Fibroblast of villous mesenchyme (primary cell): ENCODE results near the gene NR2F6. TPM values are rescaled to one million over a fixed set of nuclear protein-coding genes. Genes with fewer than 3 reads are reported as not detected.
A peak's percentile ranks its signal among the peaks of the same experiment; 100 is the strongest.

ENCODE experiments used
- DNase-seq: peaks from one replicate; pipeline ENCODE4 v3.0.0-alpha.2; 2010; ENCODE audit warnings: low read depth
- H3K4me3 ChIP-seq: 2 replicates; pipeline ENCODE4 v1.5.1; 2011; ENCODE audit warnings: low read depth, mild to moderate bottlenecking, low read length
- total RNA-seq: library from RNA; depleted of rRNA; stranded (reverse); fragments of >200 nt; gene quantifications from 2 replicates; pipeline ENCODE4 v1.2.3, GENCODE V29; 2012
- TF ChIP-seq, protein P1 (sequence below): IDR thresholded peaks from 2 replicates; pipeline ENCODE4 v1.5.1; 2012; ENCODE audit warnings: low read depth, mild to moderate bottlenecking, low read length; ENCODE audit not compliant: insufficient read depth

Gene NR2F6
- total RNA-seq, 1 donor: 51.0 TPM

DNA sequence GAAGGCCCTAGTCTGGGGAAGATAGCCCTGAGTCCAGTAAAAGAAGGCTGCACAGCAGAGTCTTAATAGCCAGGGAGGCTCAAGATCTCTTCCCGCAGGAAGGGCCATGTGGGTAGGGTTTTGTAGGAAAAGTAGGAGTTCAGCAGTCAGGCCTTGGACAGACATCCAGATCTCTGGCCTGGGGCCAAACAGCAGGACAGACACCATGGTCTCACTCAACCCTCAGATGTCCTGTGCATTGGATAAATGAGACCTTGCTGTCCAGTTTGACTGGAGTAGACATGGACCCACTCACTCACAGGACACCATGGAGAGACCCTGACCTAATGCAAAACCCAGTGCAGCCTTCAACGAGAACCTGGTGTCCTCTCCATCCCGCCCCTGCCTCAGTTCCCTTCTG is 15.8 kb downstream of the NR2F6 start:
- no peak overlapping the region for H3K4me3 ChIP-seq
- no peak for DNase-seq
- TF ChIP-seq, protein P1, sequence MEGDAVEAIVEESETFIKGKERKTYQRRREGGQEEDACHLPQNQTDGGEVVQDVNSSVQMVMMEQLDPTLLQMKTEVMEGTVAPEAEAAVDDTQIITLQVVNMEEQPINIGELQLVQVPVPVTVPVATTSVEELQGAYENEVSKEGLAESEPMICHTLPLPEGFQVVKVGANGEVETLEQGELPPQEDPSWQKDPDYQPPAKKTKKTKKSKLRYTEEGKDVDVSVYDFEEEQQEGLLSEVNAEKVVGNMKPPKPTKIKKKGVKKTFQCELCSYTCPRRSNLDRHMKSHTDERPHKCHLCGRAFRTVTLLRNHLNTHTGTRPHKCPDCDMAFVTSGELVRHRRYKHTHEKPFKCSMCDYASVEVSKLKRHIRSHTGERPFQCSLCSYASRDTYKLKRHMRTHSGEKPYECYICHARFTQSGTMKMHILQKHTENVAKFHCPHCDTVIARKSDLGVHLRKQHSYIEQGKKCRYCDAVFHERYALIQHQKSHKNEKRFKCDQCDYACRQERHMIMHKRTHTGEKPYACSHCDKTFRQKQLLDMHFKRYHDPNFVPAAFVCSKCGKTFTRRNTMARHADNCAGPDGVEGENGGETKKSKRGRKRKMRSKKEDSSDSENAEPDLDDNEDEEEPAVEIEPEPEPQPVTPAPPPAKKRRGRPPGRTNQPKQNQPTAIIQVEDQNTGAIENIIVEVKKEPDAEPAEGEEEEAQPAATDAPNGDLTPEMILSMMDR: no peak

DNA sequence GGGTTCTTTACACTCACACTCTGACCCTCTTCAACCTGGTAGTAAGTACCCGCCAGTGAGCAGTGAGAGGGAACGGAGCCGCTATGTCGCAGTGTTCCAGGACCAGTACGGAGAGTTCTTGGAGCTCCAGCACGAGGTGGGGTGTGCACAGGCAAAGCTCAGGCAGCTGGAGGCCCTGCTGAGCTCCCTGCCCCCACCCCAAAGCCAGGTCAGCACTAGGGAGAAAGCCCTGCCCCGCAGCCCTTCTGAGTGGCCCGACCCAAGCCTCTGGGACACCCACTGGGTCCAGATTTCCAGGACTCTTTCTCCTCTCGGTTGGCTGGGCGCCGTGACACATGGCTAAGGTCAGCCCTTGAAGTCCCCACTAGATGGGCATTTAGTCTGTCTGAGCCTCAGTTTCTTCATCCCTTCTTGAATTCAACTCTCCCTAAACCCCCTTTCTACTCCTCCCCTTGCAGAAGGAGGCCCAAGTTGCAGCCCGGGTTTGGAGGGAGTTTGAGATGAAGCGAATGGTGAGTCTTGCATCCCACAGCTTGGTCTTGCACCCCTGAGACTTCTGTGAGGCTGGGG is 17.8 kb downstream of the NR2F6 start:
- TF ChIP-seq, protein P1: no peak
- no peak for DNase-seq
- no peak overlapping the region for H3K4me3 ChIP-seq

DNA sequence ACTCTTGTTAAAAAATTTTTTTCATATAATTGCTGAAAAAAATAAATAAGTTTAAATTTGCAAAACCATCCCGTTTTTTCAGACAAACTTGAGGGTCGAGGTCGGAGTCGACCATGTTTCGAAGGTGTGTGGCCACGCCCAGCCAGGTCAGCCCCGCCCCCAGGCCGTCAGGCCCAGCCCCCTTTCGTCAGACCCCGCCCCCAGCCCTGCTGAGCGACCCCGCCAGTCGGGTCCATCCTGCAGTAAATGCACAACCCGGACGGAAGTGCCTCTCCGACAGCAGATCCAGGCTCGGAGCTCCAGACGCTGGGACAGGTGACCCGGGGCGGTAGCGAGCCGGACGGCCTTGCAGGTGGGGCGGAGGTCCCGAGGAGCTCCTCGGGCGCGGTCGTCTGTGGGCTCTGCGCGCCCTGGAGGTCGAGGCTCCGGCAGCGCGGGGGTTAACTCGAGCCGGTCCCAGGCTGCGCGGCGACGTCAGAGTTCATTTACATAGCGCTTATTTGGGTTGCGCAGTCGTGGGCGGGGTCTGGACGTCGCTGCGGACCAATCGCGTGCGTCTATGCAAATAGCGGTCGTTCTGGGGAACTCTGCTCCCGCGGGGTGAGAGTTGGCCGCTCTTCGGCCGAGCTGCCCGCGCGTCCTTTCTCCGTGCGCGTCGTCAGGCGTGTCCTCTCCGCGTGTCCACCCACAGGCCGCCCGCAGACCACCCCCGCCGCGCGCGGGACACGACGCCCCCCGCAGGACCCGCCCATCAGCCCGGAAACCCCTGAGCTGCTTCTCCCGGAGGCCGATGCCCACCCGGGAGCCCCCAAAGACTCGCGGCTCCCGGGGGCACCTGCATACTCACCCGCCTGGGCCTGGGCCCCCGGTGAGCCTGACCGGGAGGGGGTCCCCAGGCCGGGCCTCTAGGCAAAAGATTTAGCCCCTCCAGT is 19.5 kb downstream of the NR2F6 start, which contains the start of gene OCEL1:
Gene OCEL1 (plus strand): TSS at position 225 of the 932 bp plus-strand sequence. CDS start 22 bp downstream, at position 247.
- TF ChIP-seq, protein P1: no peak
- H3K4me3 ChIP-seq: peak within 1 kb of the TSS; percentile 86
- peak; percentile 98 for DNase-seq

DNA sequence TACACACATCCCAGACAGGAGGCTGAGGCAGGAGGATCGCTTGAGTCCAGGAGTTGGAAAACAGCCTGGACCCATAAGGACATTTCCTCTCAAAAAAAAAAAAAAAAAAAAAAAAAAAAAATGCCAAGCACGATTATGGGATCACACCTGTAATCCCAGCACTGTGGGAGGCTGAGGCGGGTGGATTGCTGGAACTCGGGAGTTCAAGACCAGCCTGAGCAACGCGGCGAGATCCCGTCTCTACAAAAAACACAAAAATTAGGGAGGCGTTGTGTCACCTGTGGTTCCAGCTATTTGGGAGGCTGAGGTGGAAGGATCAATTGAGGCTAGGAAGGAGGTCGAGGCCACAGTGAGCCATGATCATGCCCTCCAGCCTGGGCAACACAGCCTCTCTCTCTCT is 20.7 kb downstream of the NR2F6 start:
- DNase-seq: no peak
- TF ChIP-seq, protein P1: no peak
- no peak overlapping the region for H3K4me3 ChIP-seq

DNA sequence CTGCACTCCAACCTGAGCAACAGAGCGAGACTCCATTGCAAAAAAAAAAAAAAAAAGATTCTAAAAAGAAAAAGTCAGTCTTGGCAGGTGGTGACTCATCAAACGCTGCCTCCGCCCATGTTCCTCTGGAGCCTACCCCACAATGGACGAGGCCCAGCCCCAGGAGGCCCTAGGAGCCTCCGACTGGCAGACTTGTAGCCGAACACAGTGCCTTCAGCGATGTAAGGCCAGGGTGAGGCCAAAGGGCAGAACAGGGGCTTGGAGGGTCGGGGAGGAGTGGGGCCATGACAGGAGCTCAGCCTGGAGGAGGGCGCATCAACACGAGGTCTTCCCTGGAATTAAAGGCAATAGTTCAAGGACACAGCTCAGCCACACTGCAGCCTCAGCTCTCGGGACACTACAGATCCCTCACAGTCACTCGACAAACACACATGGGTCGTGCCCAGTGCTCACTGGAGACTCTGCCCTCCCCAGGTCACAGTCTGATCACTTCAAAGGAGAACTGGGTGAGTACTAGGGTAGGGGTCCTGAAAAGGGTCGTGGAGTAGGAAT is 25.4 kb downstream of the NR2F6 start:
- TF ChIP-seq, protein P1: no peak
- DNase-seq: peak; percentile 66
- H3K4me3 ChIP-seq: no peak overlapping the region

DNA sequence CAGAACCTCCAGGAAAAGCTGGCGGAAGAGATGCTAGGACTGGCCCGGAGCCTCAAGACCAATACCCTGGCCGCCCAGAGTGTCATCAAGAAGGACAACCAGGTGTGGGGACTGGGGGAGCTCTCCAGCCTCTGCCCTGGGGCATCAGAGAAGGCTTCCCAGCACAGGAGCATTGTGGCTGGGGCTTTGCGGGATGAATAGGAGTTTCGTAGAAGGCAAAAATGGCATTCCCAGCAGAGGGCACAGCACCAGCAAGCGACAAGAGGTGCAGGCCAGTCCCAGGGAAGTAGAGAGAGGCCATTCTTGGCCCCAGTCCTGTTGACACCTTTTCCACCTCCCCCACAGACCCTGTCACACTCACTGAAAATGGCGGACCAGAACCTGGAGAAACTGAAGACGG is 26.4 kb downstream of the NR2F6 start:
- TF ChIP-seq, protein P1: no peak
- no peak for DNase-seq
- H3K4me3 ChIP-seq: no peak overlapping the region
